ENCODE measurements around the gene ARHGAP10.

ARHGAP10 gene

GRCh38 chr4:148052448-148052847, 320.6 kb downstream of the ARHGAP10 start:
- FAIRE-seq: no peak

GRCh38 chr4:148053298-148054003, 321.6 kb downstream of the ARHGAP10 start:
- FAIRE-seq: no peak

- FAIRE-seq: no peak
Observed at GRCh38 chr4:148054275-148054674, 322.4 kb downstream of the ARHGAP10 start.

GRCh38 chr4:148055844-148056243, 324.0 kb downstream of the ARHGAP10 start:
- no peak for FAIRE-seq

- no peak for FAIRE-seq
Observed at GRCh38 chr4:148056879-148057278, 325.0 kb downstream of the ARHGAP10 start.

- no peak for FAIRE-seq
Observed at GRCh38 chr4:148057516-148057915, 325.6 kb downstream of the ARHGAP10 start.

DNA sequence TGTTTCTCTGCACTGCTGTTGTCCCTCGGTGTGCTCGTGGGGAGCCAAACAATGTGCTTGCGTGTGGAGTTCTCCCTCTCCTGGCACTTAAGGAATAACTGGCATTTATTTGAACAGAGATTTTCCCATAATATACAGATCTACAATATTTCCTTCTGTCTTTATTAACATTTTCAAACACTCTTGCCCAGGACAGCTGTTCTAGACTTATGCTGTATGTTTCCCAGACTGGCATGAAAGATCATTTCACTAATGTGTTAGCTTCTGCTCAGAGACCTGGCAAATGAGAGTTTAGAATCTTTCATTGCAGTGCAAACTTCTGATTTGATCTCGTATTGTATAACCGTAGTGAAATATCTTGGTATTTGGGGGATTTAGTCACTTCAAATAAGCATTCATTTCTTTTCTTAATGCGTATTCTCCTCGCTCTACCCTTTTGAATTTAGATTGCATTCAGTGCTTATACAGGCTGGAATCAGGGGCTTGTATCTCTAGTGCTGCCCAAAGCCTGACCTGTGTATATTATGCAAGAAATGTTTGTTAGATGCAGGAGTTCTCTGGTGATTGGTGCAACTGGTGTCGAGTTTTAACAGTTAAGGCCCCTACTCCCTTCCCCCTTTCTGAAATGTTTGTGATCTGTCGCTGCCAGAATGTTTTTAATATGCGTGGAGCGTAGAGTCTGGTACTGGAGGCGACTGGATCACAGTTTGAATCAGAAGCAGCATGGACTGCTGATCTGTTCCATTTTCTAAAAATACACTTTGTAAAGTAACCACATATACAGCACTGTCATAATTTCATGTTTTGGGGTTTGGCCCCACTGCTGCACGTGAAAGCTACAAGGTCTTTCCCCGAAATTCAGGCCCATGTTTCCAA, 326.3 kb downstream of the ARHGAP10 start:
- no peak for FAIRE-seq

DNA sequence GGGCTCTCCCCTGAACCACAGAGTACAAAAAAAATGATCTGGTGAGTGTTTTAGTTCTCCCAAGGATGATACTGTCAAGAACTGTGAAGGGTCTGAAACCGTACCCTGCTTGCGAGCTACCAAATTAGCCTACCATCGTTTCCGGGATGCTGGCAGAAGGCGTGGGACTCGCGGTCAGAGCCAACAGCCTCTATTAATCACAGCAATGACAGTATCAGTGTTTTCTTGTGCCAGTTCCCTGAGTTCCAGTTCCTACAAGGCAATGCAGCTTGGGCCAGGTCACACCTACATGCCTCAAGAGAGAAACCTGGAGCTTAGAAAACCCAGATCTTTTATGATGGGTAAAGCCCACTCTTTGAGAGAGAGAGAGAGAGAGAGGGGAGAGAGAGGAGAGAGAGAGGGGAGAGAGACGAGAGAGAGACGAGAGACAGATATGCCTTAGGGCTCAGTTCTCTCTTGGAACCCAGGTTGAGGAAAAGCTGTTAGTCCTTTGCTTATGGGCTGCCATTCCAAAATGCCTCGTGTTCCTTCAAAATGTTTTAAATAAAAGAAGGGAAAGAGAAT, 327.8 kb downstream of the ARHGAP10 start:
- FAIRE-seq: no peak

DNA sequence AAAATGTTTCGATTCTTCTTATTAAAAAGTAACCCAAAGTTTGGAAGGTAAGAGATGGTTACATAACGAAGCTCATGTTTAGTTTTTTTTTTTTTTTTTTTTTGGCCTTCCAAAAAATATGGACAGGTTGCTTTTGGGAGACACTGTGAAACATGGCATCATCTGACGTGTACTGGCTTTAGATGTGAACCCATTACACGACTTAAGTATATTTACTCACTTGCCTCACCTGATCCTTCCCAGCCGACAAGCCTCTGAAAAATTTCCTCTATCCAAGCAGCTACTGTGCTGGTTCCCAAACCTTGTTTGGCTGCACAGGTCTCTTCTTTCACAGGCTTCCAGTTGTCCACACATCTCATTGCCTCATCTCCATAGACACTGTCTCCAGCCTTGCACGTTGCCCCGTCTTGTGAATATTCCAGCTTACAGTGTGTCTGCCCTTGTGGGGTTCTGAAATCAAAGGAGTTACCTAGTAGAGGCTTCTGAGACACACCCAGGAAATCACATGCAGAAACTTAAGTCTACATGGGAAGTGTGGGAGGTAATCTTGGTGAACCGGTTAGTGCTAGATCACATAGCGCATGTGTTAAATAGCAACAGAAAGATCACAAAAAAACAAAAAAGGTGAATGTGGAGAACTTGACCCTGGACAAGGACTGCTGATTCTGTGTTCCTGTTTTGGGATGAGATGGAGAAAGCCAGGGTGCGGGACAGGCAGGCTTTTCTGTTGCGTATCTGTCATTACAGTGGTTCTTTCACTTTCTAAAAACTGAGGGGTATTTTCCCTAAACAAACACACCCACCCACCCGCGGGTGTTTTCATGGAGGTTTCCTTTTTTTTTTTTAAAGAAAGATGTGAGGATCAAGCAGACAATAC, 328.6 kb downstream of the ARHGAP10 start:
- FAIRE-seq: no peak

GRCh38 chr4:148061141-148061481, 329.2 kb downstream of the ARHGAP10 start:
- no peak for FAIRE-seq

DNA sequence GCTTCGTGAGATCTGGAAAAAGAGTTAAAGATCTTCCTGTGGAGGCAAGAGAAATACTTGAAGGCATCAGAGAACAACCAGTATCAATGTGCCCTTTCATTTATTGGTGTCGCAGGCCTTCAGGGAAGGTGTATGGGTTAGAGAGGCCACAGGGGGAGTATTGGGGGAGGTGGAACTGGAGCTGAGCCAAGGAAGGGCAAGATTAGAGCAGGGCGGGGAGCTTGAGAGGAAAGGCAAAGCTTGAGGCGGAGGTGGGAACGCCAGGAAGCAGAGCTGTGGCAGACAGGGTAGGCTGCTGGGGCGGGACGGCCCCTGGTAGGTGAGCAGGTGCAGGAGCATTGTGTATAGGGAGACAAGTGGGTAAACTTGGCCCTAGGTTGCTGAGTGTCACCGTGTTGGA, 329.9 kb downstream of the ARHGAP10 start:
- no peak for FAIRE-seq

DNA sequence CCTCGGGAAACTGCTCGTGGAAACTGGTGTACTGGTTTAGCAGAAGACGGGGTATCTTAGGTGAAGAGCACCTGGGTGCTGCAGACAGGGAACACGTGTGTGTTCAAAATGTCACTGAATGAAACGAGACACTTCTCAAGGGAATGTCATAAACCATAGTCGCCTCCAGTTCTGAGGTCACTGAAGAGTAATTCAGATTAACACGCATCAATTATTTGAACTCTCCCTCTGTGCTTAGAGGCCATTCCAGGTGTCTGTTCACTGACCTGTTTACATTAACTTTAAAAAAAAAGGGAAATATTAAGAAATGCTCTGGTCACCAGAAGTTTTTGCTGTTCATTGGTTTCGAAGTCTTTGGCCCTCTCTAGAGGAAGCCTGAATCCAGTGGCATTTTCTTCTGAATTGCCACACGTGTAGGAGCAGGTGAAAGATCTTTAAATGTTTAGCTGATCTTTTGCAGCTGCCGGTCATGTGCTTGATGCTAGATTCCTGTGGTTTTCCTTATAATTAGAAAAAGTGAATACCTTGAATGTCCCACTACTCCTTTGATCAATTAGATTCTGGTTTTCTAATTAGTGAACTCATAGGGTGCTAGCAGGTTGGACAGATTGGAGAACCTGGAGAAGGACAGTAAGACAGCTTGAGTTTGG, 330.5 kb downstream of the ARHGAP10 start:
- FAIRE-seq: no peak

GRCh38 chr4:148064451-148064850, 332.6 kb downstream of the ARHGAP10 start:
- FAIRE-seq: no peak

GRCh38 chr4:148065075-148065474, 333.2 kb downstream of the ARHGAP10 start:
- no peak for FAIRE-seq

DNA sequence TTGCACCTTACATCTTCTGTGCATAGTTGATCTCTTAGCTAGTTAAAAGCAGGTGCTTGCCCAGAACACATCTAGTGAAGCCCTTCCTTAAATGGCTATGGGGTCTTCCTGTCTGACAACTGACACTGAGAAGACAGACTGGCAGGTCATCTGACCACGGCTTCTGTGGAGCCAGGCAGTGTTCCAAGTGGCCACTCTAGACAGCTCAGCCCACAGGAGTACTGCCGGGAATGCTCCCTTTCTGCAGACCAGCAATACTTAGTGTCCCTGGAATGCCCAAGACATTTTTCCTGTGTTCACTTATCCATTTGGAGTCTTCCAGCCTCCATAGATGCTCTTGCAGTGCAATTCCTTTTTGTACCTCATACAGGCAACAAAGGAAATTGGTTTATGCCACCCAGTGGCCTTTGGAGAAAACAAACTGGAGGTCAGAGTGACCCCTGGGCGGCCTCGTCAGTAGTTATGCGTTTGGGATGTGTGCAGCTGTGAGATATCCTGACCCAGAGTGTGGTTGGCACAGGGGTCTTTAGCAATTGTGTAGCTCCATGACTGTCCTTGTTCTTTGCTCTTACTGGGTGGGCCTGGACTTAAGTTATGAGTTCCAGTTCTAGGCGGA, 335.5 kb downstream of the ARHGAP10 start:
- no peak for FAIRE-seq

- FAIRE-seq: no peak
Observed at GRCh38 chr4:148068065-148068911, 336.4 kb downstream of the ARHGAP10 start.

DNA sequence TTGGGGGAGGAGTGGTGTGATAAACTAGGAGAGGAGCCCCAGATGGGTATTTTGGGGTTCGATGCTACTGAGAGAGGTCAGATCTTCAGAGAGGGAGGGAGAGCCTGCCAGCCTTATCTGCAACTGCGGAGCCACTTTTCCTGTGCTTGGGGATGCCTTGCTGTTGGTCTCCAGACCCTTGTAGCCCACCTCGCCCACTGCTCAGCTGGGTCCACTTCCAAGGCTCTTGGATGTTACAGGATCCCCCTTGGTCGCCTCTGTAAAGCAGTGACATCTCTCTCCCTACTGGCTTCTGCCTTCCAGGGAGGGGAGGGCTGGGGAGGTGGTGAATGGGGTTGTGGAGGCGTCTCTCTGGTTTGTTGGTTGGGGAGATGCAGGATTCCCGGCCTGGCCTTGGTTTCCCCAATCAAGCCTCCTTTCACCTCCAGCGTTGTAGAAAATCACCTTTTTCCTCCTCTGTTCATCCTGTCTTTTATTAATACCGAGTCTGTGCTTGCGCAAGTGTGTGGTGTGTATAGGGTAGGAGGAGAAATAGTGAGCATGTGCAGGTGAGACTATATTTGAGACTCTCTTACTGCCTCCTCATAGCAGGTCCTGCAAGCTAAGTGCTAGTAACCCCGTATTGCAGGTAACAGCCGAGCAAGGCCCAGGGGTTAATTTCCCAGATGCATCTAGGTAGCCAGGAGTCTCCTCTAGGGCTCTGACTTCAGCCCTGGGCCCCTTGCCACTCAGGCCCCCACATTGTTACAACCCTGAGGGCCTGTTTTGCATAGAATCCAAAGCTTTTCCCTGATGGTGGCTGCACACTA, 337.4 kb downstream of the ARHGAP10 start:
- no peak for FAIRE-seq

DNA sequence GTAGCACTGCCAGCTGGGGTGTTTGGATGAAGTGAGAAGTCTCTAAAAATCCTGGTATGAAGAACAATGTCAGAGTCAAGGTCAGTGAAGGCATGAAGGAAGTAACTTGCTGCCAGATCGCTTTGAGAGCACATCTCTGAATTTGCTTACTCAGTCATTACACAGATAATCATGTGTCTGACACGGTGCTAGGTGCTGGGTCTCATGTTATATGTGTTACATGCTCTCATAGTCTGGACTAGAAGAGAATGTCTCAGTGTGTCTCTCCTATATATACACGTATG, 337.9 kb downstream of the ARHGAP10 start:
- no peak for FAIRE-seq

- FAIRE-seq: no peak
Observed at GRCh38 chr4:148071009-148071408, 339.1 kb downstream of the ARHGAP10 start.

DNA sequence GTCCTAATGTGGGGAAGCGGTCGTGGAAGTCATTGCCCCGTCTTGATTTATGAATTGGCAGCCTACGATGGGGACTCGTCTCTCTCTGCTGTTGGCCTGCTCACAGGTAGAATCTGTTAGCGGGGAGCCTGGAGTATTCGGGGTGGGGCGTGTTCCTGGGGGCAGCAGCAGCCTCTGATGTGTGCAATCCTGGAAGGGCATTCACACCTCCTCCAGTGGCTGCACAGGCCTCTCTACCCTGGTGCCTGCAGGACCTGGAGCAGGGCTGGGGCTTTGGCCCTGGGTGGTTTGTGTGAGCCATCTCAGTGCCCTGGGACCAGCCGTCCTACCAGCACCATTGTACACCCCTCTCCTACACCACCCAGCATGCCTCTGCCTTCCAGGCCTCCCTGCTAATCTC, 340.9 kb downstream of the ARHGAP10 start:
- FAIRE-seq: no peak

Data from A204.1 (cell line).